GM19452 (cell line): Measurements from ENCODE around the gene SPNS1.
A peak's percentile ranks its signal among the peaks of the same experiment; 100 is the strongest.
"Not testable (repeated sequence)": the region's sequence is repeated elsewhere in the genome, so short reads cannot be mapped to it uniquely, and the experiment has no call there.

Source experiments
- ATAC-seq: cut with Tn5 transposase; IDR thresholded peaks from one replicate; pipeline ENCODE4 v1.9.1; 2021; ENCODE audit not compliant: unreplicated experiment

The SPNS1 gene, protein sequence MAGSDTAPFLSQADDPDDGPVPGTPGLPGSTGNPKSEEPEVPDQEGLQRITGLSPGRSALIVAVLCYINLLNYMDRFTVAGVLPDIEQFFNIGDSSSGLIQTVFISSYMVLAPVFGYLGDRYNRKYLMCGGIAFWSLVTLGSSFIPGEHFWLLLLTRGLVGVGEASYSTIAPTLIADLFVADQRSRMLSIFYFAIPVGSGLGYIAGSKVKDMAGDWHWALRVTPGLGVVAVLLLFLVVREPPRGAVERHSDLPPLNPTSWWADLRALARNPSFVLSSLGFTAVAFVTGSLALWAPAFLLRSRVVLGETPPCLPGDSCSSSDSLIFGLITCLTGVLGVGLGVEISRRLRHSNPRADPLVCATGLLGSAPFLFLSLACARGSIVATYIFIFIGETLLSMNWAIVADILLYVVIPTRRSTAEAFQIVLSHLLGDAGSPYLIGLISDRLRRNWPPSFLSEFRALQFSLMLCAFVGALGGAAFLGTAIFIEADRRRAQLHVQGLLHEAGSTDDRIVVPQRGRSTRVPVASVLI

DNA sequence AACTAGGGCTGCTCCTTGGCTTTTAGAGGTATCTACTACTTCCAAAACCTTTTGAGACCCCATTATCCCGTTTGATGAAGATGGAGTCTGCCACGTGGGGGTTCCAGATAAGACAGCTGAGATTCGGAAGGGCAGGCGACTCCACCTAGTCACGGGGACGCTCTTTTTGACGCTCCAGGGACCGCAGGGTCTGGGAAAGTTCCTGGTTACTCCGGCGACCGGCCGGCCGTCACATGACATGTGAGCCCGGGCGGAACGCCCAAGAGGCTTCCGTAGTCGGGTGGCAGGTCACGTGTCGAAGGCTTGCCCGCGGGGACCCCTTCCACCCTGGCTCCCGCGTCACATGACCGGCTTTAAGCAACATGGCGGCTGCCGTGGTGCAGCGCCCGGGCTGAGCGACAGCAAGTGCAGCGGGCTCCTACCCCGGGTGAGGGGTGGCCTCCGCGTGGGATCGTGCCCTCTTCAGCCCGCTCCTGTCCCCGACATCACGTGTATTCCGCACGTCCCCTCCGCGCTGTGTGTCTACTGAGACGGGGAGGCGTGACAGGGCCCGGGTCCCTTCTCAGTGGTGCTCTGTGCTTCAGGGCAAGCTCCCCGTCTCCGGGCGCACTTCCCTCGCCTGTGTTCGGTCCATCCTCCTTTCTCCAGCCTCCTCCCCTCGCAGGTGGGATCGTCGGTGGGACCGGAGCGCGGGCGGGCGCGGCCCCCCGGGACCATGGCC, at the start of gene SPNS1:
Gene SPNS1 (plus strand): TSS at position 342 of the 721 bp plus-strand sequence. CDS start 374 bp downstream, at position 716.
- peak; percentile 83 for ATAC-seq

DNA sequence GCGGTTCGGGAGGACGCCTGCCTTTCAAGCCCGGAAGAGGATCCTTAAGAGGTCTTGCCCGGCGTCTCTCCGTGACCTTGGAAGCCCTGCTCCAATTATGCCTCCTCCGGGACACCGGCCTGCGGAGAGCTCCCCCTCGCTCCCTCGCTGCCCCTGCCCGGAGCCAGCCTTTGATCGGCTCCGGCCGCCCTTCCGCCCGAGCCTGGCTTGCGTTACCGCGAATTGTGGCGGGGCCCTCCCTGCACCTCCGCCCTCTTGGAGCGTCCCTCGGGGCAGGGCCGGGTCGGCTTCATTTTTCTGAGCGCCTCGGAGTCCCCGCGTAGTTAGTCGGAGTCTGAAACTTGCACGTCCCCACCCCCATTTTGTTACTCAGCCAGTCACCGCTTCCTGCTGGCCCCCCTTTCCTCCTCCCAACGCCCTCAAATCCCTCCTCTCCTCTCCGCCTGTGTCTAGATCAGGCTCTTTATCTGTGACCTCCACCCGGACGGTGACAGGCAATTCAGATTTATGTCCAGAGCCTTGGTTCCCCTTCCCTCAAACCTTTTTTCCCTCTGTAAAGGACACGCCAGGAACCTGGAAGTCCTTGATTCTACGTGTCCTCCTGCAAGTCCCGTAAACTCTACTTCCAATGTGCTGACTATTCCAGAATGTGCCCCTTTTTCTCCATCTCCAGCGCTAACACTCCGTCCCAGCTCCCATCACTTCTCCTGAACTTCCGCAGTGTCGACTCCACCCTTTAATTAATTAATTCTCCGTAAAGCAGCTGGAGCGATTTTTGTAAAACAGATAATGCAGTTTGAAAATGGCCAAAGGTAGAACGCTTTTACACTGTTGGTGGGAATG, 49.0 kb upstream of the SPNS1 start:
- ATAC-seq = peak; percentile 38

DNA sequence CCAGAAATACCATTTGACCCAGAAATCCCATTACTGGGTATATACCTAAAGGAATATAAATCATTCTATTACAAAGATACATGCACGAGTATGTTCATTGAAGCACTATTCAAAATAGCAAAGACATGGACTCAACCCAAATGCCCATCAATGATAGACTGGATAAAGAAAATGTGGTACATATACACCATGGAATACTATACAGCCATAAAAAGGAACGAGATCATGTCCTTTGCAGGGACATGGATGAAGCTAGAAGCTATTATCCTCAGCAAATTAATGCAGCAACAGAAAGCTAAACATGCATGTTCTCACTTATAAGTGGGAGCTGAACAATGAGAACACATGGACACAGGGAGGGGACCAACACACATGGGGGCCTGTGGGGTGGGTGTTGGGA, 48.3 kb upstream of the SPNS1 start:
- not testable (repeated sequence) for ATAC-seq

DNA sequence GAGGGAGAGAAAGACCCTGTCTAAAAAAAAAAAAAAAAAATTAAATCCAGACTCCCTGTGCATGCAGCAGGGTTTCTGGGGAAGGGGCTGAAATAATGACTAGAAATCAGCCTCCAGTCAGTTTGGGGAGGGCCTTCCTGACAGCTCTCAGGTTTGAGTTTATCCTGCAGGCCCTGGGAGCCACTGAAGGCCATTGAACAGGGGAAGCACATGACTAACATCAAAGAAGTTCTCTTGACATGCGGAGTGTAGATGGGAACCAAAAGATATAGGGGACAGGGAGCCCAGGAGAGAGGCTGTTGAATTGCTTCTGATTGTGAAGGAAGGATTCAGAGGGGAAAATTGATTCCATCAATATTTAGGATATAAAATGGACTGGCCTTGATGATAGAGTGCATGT, 46.8 kb upstream of the SPNS1 start:
- ATAC-seq = no peak

DNA sequence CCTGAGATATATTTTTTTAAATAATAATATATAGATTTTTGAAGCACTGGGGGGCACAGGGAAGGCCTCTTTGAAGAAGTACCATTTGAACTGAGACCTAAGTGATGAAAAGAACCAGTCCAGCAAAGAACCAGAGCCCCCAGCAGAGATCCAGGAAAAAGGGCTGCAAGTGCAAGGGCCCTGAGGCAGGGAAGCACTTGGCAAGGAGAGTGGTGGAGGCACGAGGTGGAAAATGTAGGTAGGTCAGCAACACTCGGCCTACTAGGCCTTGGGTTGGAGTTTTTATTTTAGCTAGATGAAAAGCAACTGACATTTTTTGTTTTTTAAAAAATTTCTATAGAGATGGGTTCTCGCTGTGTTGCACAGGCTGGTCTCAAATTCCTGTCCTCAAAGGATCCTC, 44.4 kb upstream of the SPNS1 start:
- ATAC-seq = no peak

DNA sequence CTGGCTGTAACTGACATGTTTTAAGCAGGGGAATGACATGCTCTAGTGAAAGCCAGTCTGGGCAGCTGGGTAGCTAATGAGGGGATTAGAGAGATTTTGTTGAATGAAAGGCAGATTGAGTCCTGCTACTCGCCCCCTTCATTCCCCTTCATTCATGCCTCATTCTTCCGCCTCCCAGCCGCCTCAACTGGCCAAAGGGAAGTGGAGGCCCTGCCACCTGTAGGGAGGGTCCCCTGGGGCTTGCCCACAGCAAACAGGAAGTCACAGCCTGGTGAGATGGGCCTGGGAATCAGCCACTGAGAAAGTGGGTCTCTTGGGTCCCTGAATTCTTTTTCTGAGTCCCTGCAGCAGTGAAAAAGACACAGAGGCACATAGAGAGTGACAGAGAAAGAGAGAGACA, 43.9 kb upstream of the SPNS1 start:
- no peak for ATAC-seq

DNA sequence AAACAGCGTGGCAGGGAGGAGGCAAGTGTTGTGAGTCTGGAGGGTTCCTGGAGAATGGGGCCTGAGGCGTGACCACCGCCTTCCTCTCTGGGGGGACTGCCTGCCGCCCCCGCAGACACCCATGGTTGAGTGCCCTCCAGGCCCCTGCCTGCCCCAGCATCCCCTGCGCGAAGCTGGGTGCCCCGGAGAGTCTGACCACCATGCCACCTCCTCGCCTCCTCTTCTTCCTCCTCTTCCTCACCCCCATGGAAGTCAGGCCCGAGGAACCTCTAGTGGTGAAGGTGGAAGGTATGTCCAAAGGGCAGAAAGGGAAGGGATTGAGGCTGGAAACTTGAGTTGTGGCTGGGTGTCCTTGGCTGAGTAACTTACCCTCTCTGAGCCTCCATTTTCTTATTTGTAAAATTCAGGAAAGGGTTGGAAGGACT, 42.8 kb upstream of the SPNS1 start, which contains the start of gene CD19:
Gene CD19 (plus strand): TSS at position 171 of the 425 bp plus-strand sequence. CDS start 30 bp downstream, at position 201.
- no peak for ATAC-seq

DNA sequence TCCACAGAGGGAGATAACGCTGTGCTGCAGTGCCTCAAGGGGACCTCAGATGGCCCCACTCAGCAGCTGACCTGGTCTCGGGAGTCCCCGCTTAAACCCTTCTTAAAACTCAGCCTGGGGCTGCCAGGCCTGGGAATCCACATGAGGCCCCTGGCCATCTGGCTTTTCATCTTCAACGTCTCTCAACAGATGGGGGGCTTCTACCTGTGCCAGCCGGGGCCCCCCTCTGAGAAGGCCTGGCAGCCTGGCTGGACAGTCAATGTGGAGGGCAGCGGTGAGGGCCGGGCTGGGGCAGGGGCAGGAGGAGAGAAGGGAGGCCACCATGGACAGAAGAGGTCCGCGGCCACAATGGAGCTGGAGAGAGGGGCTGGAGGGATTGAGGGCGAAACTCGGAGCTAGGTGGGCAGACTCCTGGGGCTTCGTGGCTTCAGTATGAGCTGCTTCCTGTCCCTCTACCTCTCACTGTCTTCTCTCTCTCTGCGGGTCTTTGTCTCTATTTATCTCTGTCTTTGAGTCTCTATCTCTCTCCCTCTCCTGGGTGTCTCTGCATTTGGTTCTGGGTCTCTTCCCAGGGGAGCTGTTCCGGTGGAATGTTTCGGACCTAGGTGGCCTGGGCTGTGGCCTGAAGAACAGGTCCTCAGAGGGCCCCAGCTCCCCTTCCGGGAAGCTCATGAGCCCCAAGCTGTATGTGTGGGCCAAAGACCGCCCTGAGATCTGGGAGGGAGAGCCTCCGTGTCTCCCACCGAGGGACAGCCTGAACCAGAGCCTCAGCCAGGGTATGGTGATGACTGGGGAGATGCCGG, 42.0 kb upstream of the SPNS1 start:
- no peak for ATAC-seq

DNA sequence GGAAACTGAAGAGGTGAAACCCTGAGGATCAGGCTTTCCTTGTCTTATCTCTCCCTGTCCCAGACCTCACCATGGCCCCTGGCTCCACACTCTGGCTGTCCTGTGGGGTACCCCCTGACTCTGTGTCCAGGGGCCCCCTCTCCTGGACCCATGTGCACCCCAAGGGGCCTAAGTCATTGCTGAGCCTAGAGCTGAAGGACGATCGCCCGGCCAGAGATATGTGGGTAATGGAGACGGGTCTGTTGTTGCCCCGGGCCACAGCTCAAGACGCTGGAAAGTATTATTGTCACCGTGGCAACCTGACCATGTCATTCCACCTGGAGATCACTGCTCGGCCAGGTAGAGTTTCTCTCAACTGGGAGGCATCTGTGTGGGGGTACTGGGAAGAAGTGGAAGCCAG, 41.4 kb upstream of the SPNS1 start:
- no peak for ATAC-seq

DNA sequence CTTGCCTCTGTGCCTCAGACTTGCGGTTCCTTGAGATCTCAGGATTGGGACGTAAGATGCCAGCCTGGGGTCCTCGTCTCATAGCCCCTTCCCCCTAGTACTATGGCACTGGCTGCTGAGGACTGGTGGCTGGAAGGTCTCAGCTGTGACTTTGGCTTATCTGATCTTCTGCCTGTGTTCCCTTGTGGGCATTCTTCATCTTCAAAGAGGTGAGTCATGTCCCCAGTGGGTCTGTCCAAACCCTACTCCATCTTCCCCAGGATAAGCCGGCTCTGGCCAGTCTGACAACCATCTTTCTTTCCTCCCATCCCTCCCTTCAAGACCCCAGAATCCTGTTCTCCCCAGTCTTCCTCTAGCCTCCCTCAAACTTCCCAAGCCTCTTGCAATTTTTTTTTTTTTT, 39.2 kb upstream of the SPNS1 start:
- no peak for ATAC-seq

DNA sequence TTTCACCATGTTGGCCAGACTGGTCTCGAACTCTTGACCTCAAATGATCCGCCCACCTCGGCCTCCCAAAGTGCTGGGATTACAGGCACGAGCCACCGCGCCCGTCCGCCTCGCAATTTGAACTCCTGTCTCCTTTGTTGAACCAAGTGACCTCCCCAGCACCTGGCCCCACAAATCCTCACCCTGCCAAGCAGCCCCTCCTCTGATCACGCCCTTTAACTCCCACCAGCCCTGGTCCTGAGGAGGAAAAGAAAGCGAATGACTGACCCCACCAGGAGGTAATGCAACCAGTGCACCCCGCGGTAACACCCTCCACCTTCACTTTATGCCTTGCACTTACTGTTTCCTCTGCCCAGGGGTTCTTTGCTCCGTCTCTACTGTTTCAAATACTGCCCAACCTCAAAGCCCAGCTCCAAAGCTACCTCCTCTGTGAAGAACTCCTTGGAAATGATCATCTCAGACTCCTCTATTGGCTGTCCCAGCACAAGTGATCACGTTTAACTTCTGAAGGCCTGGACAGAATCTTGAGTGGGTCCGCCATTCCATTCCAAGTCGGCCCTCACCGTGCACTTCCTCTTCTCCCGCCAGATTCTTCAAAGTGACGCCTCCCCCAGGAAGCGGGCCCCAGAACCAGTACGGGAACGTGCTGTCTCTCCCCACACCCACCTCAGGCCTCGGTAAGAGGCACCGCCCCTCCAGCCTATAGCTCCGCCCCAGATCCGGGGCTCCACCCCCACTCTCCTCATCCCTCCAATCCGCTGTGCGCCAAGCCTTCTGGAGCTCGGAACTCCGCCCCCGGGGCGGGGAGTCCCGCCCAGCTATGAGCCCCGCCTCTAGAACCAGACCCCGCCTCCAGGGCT, 38.4 kb upstream of the SPNS1 start:
- ATAC-seq = peak; percentile 70

DNA sequence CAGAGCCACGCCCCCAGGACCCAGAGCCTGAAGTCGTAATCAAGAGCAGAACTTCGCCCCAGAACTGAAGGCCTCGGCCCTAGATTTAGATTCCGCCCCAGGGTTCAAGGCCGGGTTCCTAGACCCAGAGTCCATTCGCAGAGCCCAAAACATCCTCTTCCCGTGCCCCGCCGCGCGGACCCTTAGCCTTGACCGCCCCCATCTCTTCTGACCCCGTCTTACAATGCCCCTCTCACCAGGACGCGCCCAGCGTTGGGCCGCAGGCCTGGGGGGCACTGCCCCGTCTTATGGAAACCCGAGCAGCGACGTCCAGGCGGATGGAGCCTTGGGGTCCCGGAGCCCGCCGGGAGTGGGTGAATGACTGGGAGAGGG, 37.8 kb upstream of the SPNS1 start:
- ATAC-seq = no peak

DNA sequence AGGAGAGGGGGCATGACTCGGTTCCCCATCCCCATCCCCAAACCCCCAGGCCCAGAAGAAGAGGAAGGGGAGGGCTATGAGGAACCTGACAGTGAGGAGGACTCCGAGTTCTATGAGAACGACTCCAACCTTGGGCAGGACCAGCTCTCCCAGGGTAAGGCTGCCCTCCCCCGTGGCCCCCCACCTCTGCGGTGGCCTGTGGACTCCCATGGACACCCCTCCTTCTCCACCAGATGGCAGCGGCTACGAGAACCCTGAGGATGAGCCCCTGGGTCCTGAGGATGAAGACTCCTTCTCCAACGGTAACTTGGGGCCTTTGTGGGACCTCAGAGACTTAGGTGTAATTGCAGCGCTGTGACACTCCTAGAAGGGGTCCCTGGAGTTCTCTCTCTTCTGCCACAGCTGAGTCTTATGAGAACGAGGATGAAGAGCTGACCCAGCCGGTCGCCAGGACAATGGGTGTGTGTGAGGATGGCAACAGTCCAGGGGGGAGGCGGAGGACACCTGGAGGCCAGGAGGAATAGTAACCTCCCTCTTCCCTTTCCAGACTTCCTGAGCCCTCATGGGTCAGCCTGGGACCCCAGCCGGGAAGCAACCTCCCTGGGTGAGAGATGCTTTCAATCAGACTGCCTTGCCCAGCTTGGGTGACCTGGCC, 37.2 kb upstream of the SPNS1 start:
- no peak for ATAC-seq

DNA sequence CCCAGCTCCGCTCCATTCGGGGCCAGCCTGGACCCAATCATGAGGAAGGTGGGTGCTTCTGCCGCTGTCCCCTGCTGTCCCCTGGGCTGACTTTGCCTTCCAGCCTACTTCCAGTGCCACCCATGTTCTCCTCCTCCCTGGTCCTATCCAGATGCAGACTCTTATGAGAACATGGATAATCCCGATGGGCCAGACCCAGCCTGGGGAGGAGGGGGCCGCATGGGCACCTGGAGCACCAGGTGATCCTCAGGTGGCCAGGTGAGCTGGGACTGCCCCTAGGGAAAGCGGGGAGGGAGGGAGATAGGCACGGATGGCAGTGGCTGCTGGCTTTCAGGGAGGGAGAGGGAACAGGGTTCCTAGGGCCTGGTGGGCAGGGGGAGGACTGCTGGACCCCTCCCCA, 35.9 kb upstream of the SPNS1 start:
- ATAC-seq = no peak

DNA sequence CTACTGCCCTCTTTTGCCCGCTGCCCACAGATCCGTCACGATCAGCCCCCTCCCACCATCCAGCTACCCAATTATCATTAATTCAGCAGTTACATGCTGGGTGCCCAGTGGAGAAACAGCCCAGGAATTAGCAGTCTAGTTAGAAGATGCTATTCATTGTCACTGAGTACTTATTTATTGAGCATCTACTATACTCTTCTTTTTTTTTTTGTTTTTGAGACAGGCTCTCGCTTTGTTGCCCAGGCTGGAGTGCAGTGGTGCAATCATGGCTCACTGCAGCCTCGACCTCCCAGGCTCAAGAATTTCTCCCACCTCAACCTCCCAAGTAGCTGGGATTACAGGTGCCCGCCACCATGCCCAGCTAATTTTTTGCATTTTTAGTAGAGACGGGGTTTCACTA, 34.8 kb upstream of the SPNS1 start:
- ATAC-seq = not testable (repeated sequence)

DNA sequence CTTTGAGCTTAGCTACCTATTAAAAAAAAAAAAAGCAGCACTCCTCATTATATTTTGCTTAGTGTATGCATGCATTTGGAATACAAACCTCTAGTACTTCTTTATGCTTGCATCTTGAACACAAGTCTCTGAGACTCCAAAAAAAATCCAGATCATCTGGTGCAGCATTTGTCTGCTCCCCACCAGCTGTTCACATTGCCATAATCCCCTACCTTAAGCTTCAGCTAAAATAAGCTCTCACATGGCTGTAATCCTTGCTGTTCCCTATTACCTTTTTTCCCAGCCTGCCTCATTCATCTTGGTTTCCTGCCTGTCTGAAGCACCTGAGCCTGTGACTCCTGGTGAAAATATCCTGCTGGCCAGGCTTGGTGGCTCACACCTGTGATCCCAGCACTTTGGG, 31.3 kb upstream of the SPNS1 start:
- ATAC-seq = no peak

DNA sequence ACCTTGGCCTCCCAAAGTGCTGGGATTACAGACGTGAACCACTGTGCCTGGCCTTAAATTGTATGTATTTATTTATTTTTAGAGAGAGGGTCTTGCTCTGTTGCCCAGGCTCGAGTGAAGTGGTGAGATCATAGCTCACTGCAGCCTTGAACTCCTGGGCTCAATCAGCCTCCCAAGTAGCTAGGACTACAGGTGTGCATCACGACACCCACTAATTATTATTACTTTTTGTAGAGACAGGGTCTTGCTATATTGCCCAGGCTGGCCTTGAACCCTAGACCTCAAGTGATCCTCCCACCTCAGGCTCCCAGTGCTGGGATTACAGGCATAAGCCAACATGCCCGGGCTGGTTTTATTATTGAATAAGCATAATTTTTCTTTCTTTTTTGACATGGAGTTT, 27.9 kb upstream of the SPNS1 start:
- no peak for ATAC-seq

DNA sequence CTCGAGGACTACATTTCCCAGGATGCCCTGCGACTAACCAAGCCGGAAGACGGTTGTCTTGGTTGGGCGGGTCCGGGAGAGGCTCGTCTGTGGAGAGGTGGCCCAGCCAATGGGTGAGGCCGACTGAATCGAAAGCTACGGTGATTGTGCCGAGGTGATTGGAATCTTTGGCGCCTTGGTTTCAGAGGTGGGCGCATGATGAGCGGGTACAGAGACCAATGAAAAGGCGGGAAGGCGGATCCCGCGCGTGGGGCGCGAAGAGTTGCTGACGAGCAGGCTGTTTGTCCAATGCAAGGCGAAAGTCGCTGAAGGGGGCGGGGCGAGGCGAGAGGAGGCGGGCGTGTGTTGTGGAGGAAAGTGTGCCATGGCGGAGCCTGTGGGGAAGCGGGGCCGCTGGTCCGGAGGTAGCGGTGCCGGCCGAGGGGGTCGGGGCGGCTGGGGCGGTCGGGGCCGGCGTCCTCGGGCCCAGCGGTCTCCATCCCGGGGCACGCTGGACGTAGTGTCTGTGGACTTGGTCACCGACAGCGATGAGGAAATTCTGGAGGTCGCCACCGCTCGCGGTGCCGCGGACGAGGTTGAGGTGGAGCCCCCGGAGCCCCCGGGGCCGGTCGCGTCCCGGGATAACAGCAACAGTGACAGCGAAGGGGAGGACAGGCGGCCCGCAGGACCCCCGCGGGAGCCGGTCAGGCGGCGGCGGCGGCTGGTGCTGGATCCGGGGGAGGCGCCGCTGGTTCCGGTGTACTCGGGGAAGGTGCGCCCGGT, 23.7 kb upstream of the SPNS1 start, which contains the start of gene NFATC2IP:
Gene NFATC2IP (plus strand): TSS at position 290 of the 762 bp plus-strand sequence. CDS start 75 bp downstream, at position 365.
- ATAC-seq = peak; percentile 88
